ENCODE results near the gene MATK. TPM values are rescaled to one million over a fixed set of nuclear protein-coding genes. Genes with fewer than 3 reads are reported as not detected.

Gene MATK
- total RNA-seq, 1 donor from 2014 or later, result not detected

DNA sequence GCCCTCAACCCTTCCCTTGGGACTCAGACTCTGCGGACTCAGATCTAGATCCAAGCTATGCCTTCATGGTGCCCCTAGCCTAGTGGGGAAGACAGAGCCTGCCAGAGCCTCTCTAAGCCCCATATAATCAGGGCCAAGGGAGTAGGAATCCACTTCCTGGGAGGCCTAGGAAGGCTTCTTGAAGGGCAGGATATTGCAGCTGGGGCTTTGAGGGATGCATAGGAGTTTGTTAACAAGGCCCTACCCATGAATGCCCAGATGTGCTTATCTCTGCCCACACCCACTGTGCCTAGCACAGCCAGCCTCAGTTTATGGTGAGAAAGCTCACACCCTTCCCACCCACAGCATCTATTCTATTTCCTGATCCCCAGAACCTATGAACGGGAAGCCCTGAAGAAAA is 36.0 kb downstream of the MATK start:
- Mint-ChIP-seq H3K27me3 (ENCODE audit: low read depth, unreplicated experiment) (no peaks in the 10 kb centered on the region), H3K36me3 (ENCODE audit: low read depth, unreplicated experiment) (peaks cover 15% of the 10 kb centered on the region), H3K4me3 (ENCODE audit: unreplicated experiment) (peak overlapping the region; percentile 40), H3K9me3 (ENCODE audit: unreplicated experiment) (peaks cover 2% of the 10 kb centered on the region), H3K4me1 (ENCODE audit: low read depth, unreplicated experiment) (no peaks in the 10 kb centered on the region), H3K27ac (ENCODE audit: unreplicated experiment) (no peak overlapping the region)
- H3K4me1 ChIP-seq (ENCODE audit: insufficient read depth, low read length), result no peaks in the 10 kb centered on the region
- no peak for FAIRE-seq
- no peak overlapping the region for H3K27ac ChIP-seq (ENCODE audit: low read depth, low read length)
- no peak for TF ChIP-seq EZH2 (IDR thresholded peaks at IDR 0.05; ENCODE audit: insufficient read depth, low read length)
- no peak overlapping the region for H3K4me3 ChIP-seq (ENCODE audit: insufficient read depth, low read depth, low read length)
- no peak overlapping the region for H3K4me2 ChIP-seq (ENCODE audit: low read length)
- H3K79me2 ChIP-seq (ENCODE audit: insufficient read depth, low read length), result no peaks in the 10 kb centered on the region
- DNase-seq (ENCODE audit: low read depth), result no peak
- no peak overlapping the region for H2AFZ ChIP-seq (ENCODE audit: low read depth, low read length)
- H3K36me3 ChIP-seq (ENCODE audit: insufficient read depth, low read length), result no peaks in the 10 kb centered on the region
- no peaks in the 10 kb centered on the region for H4K20me1 ChIP-seq (ENCODE audit: insufficient read depth, low read length)
- H3K9ac ChIP-seq (ENCODE audit: low read length), result no peak overlapping the region
- H3K9me3 ChIP-seq (ENCODE audit: insufficient read depth, low read depth, low read length), result no peaks in the 10 kb centered on the region
- no peaks in the 10 kb centered on the region for H3K27me3 ChIP-seq (ENCODE audit: insufficient read depth, low read length)

DNA sequence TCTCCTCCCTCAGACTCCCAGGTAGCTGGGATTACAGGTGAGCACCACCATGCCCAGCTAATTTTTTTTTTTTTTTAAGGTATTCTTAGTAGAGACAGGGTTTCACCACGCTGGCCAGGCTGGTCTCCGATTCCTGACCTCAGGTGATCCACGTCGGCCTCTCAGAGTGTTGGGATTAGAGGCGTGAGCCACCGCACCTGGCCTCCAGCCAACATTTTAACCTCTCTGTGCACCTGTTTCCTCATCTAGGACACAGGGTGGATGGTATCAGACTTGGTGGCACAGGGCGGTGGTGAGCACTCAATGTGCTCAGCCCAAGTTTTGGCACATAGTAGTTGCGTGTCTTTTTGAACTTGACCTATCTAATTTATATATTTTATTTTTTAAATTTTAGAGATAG is 37.2 kb downstream of the MATK start:
- Mint-ChIP-seq H3K9me3 (ENCODE audit: unreplicated experiment) (no peaks in the 10 kb centered on the region), H3K4me1 (ENCODE audit: low read depth, unreplicated experiment) (no peaks in the 10 kb centered on the region), H3K27me3 (ENCODE audit: low read depth, unreplicated experiment) (no peaks in the 10 kb centered on the region), H3K27ac (ENCODE audit: unreplicated experiment) (no peak overlapping the region), H3K4me3 (ENCODE audit: unreplicated experiment) (no peak overlapping the region), H3K36me3 (ENCODE audit: low read depth, unreplicated experiment) (peaks cover 9% of the 10 kb centered on the region)
- Histone ChIP-seq H3K9me3 (ENCODE audit: insufficient read depth, low read depth, low read length) (no peaks in the 10 kb centered on the region), H3K9ac (ENCODE audit: low read length) (no peak overlapping the region), H3K27ac (ENCODE audit: low read depth, low read length) (no peak overlapping the region), H2AFZ (ENCODE audit: low read depth, low read length) (no peak overlapping the region), H3K4me2 (ENCODE audit: low read length) (no peak overlapping the region), H3K4me3 (ENCODE audit: insufficient read depth, low read depth, low read length) (no peak overlapping the region), H3K27me3 (ENCODE audit: insufficient read depth, low read length) (no peaks in the 10 kb centered on the region), H3K79me2 (ENCODE audit: insufficient read depth, low read length) (no peaks in the 10 kb centered on the region), H3K4me1 (ENCODE audit: insufficient read depth, low read length) (no peaks in the 10 kb centered on the region), H3K36me3 (ENCODE audit: insufficient read depth, low read length) (no peaks in the 10 kb centered on the region), H4K20me1 (ENCODE audit: insufficient read depth, low read length) (no peaks in the 10 kb centered on the region)
- TF ChIP-seq CTCF (IDR thresholded peaks at IDR 0.05; ENCODE audit: insufficient read depth, low read depth, low read length) (no peak), EZH2 (IDR thresholded peaks at IDR 0.05; ENCODE audit: insufficient read depth, low read length) (no peak)
- FAIRE-seq (no peak), DNase-seq (ENCODE audit: low read depth) (no peak)

DNA sequence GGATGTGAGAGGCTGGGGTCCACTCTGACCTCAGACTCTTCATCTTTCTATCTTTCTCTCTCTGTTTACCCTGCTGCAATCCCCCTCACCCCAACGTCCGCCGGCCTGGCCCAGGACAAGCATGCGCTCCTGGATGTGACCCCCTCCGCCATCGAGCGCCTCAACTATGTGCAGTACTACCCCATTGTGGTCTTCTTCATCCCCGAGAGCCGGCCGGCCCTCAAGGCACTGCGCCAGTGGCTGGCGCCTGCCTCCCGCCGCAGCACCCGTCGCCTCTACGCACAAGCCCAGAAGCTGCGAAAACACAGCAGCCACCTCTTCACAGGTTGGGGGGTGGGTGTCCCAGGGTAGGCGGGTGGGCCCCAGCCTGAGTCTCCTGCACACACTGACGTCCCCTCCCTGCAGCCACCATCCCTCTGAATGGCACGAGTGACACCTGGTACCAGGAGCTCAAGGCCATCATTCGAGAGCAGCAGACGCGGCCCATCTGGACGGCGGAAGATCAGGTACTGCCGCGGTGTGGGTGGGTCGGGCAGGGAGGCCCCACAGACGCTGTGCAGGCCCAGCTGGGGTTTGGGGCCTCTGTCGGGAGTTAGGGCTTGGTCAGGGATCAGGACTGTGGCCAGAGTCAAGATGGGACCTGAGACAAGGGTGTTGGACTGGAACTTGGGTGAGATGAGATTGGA is 39.7 kb downstream of the MATK start:
- Histone ChIP-seq H3K9ac (ENCODE audit: low read length) (no peak overlapping the region), H3K27me3 (ENCODE audit: insufficient read depth, low read length) (no peaks in the 10 kb centered on the region), H4K20me1 (ENCODE audit: insufficient read depth, low read length) (no peaks in the 10 kb centered on the region), H2AFZ (ENCODE audit: low read depth, low read length) (no peak overlapping the region), H3K4me3 (ENCODE audit: insufficient read depth, low read depth, low read length) (no peak overlapping the region), H3K9me3 (ENCODE audit: insufficient read depth, low read depth, low read length) (no peaks in the 10 kb centered on the region), H3K79me2 (ENCODE audit: insufficient read depth, low read length) (no peaks in the 10 kb centered on the region), H3K27ac (ENCODE audit: low read depth, low read length) (no peak overlapping the region), H3K4me2 (ENCODE audit: low read length) (no peak overlapping the region), H3K36me3 (ENCODE audit: insufficient read depth, low read length) (no peaks in the 10 kb centered on the region), H3K4me1 (ENCODE audit: insufficient read depth, low read length) (no peaks in the 10 kb centered on the region)
- no peak overlapping the region for H3K4me3 Mint-ChIP-seq (ENCODE audit: unreplicated experiment)
- FAIRE-seq (no peak), DNase-seq (ENCODE audit: low read depth) (no peak)
- TF ChIP-seq EZH2 (IDR thresholded peaks at IDR 0.05; ENCODE audit: insufficient read depth, low read length) (no peak), CTCF (IDR thresholded peaks at IDR 0.05; ENCODE audit: insufficient read depth, low read depth, low read length) (no peak)
- H3K27me3 Mint-ChIP-seq (ENCODE audit: low read depth, unreplicated experiment), result no peaks in the 10 kb centered on the region
- no peaks in the 10 kb centered on the region for H3K9me3 Mint-ChIP-seq (ENCODE audit: unreplicated experiment)
- H3K36me3 Mint-ChIP-seq (ENCODE audit: low read depth, unreplicated experiment), result peaks cover 3% of the 10 kb centered on the region
- H3K27ac Mint-ChIP-seq (ENCODE audit: unreplicated experiment), result no peak overlapping the region
- H3K4me1 Mint-ChIP-seq (ENCODE audit: low read depth, unreplicated experiment), result no peaks in the 10 kb centered on the region
